ENCODE data around the gene H2BW1. TPM values are rescaled to one million over a fixed set of nuclear protein-coding genes. Genes with fewer than 3 reads are reported as not detected.

Gene H2BW1
- total RNA-seq, 1 experiment from 2014 or later = not detected

- Mint-ChIP-seq H3K4me1 (ENCODE audit: low read depth, unreplicated experiment) (peaks cover 6% of the 10 kb centered on the region), H3K27ac (ENCODE audit: unreplicated experiment) (no peak overlapping the region), H3K27me3 (ENCODE audit: insufficient read depth, unreplicated experiment) (no peaks in the 10 kb centered on the region), H3K9me3 (ENCODE audit: unreplicated experiment) (peaks cover 9% of the 10 kb centered on the region), H3K36me3 (ENCODE audit: insufficient read depth, unreplicated experiment) (no peaks in the 10 kb centered on the region), H3K4me3 (ENCODE audit: unreplicated experiment) (no peak overlapping the region)
- H3K27me3 ChIP-seq (replicated peaks; ENCODE audit: control insufficient read depth, insufficient read depth, low read length) = no peaks in the 10 kb centered on the region
- intact Hi-C loops (cut with micrococcal nuclease; ENCODE audit: unreplicated experiment) = no loop called here
- H3K36me3 ChIP-seq (ENCODE audit: control insufficient read depth, insufficient read depth, low read length) = no peaks in the 10 kb centered on the region
- no peak overlapping the region for H3K4me3 ChIP-seq (ENCODE audit: low read depth, low read length)
- no TSS peak for BruUV-seq (replicated peaks)
- no peak for TF ChIP-seq CTCF (IDR thresholded peaks at IDR 0.05; ENCODE audit: insufficient read depth in 1 of 2, low read depth in 1 of 2, low read length in 1 of 2, severe bottlenecking in 1 of 2, unreplicated experiment in 1 of 2)
- H3K4me1 ChIP-seq = no peaks in the 10 kb centered on the region
- no peak for DNase-seq
- no peaks in the 10 kb centered on the region for H3K9me3 ChIP-seq
- ChIA-PET CTCF (no interaction called here), POLR2A (no interaction called here)
Measured at GRCh38 chrX:104045642-104046041, 32.1 kb upstream of the H2BW1 start.

GRCh38 chrX:104041003-104041402 lies 27.5 kb upstream of the H2BW1 start:
- Mint-ChIP-seq H3K4me3 (ENCODE audit: unreplicated experiment) (no peak overlapping the region), H3K4me1 (ENCODE audit: low read depth, unreplicated experiment) (no peaks in the 10 kb centered on the region), H3K27ac (ENCODE audit: unreplicated experiment) (no peak overlapping the region), H3K27me3 (ENCODE audit: insufficient read depth, unreplicated experiment) (no peaks in the 10 kb centered on the region), H3K9me3 (ENCODE audit: unreplicated experiment) (peaks cover 9% of the 10 kb centered on the region), H3K36me3 (ENCODE audit: insufficient read depth, unreplicated experiment) (no peaks in the 10 kb centered on the region)
- no TSS peak for BruUV-seq (replicated peaks)
- intact Hi-C loops (cut with micrococcal nuclease; ENCODE audit: unreplicated experiment) = no loop called here
- no peaks in the 10 kb centered on the region for H3K27me3 ChIP-seq (replicated peaks; ENCODE audit: control insufficient read depth, insufficient read depth, low read length)
- H3K36me3 ChIP-seq (ENCODE audit: control insufficient read depth, insufficient read depth, low read length) = no peaks in the 10 kb centered on the region
- ChIA-PET POLR2A (no interaction called here), CTCF (no interaction called here)
- no peak overlapping the region for H3K4me3 ChIP-seq (ENCODE audit: low read depth, low read length)
- TF ChIP-seq CTCF (IDR thresholded peaks at IDR 0.05; ENCODE audit: insufficient read depth in 1 of 2, low read depth in 1 of 2, low read length in 1 of 2, severe bottlenecking in 1 of 2, unreplicated experiment in 1 of 2) = no peak
- DNase-seq = no peak
- no peaks in the 10 kb centered on the region for H3K4me1 ChIP-seq
- H3K9me3 ChIP-seq = no peaks in the 10 kb centered on the region

- Histone ChIP-seq H3K27me3 (replicated peaks; ENCODE audit: control insufficient read depth, insufficient read depth, low read length) (no peaks in the 10 kb centered on the region), H3K4me3 (ENCODE audit: low read depth, low read length) (no peak within 1 kb of the TSS), H3K4me1 (no peaks in the 10 kb centered on the region), H3K9me3 (no peaks in the 10 kb centered on the region), H3K36me3 (ENCODE audit: control insufficient read depth, insufficient read depth, low read length) (no peaks in the 10 kb centered on the region)
- POLR2A ChIA-PET = no interaction called here
- no peak for TF ChIP-seq CTCF (IDR thresholded peaks at IDR 0.05; ENCODE audit: insufficient read depth in 1 of 2, low read depth in 1 of 2, low read length in 1 of 2, severe bottlenecking in 1 of 2, unreplicated experiment in 1 of 2)
- H3K36me3 Mint-ChIP-seq (ENCODE audit: insufficient read depth, unreplicated experiment) = no peaks in the 10 kb centered on the region
- H3K27ac Mint-ChIP-seq (ENCODE audit: unreplicated experiment) = no peak within 1 kb of the TSS
- CTCF ChIA-PET = no interaction called here
- no peak within 1 kb of the TSS for H3K4me3 Mint-ChIP-seq (ENCODE audit: unreplicated experiment)
- peaks cover 9% of the 10 kb centered on the region for H3K9me3 Mint-ChIP-seq (ENCODE audit: unreplicated experiment)
- H3K4me1 Mint-ChIP-seq (ENCODE audit: low read depth, unreplicated experiment) = no peaks in the 10 kb centered on the region
- BruUV-seq (replicated peaks) = no TSS peak
- DNase-seq = no peak
- intact Hi-C loops (cut with micrococcal nuclease; ENCODE audit: unreplicated experiment) = no loop called here
- H3K27me3 Mint-ChIP-seq (ENCODE audit: insufficient read depth, unreplicated experiment) = no peaks in the 10 kb centered on the region
Measured at GRCh38 chrX:104039689-104040505, 26.4 kb upstream of the H2BW1 start, which contains the start of gene H2BW2. Gene H2BW2 (plus strand): TSS chrX:104039956. CDS start chrX:104039995, 39 bp downstream.

Measured in Caco-2 (cell line).